Stimulated activated naive CD8-positive, alpha-beta T cell treated with anti-CD3 and anti-CD28 coated beads, Interleukin-15, Interleukin-2, amounts not matched to agents 100 ng/mL and 50 ng/mL, for 24 hours (primary cell): ENCODE measurements around the gene WIPF3.

Experiments
- H3K27ac Mint-ChIP-seq: one replicate; pipeline ENCODE4 v1.8.0; 2021; ENCODE audit warnings: mild to moderate bottlenecking, mixed read lengths
- H3K27me3 Mint-ChIP-seq: one replicate; pipeline ENCODE4 v1.8.0; 2021; ENCODE audit warnings: mixed read lengths
- H3K36me3 Mint-ChIP-seq: one replicate; pipeline ENCODE4 v1.8.0; 2021; ENCODE audit warnings: low read depth, mixed read lengths
- H3K4me1 Mint-ChIP-seq: one replicate; pipeline ENCODE4 v1.8.0; 2021; ENCODE audit warnings: low read depth, mixed read lengths
- H3K4me3 Mint-ChIP-seq: one replicate; pipeline ENCODE4 v1.8.0; 2021; ENCODE audit warnings: mild to moderate bottlenecking, mixed read lengths
- H3K9me3 Mint-ChIP-seq: one replicate; pipeline ENCODE4 v1.8.0; 2021; ENCODE audit warnings: mixed read lengths

WIPF3 gene

DNA sequence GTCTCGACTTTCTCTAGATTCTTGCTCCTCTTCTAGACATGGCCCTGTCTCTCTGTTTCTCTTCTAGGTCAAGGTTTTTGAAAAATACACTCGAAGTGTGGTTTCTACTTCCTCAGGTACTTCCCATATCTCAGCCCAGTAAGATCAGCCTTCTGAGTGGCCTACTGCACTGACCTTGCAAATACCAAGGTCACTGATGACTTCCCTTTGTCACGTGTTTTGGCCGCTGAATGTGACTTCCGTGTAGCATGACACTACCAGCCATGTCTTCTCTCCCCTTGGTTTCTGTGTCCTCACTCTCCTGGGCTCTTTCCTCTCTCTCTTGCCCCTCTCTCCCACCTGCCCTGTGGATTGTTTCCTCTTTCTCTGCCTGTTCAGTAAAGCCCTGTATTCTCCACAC lies 7.9 kb upstream of the WIPF3 start:
- Mint-ChIP-seq H3K4me3 (no peak overlapping the region), H3K36me3 (no peaks in the 10 kb centered on the region), H3K4me1 (no peaks in the 10 kb centered on the region), H3K27me3 (peaks cover 26% of the 10 kb centered on the region), H3K9me3 (no peaks in the 10 kb centered on the region), H3K27ac (no peak overlapping the region)

DNA sequence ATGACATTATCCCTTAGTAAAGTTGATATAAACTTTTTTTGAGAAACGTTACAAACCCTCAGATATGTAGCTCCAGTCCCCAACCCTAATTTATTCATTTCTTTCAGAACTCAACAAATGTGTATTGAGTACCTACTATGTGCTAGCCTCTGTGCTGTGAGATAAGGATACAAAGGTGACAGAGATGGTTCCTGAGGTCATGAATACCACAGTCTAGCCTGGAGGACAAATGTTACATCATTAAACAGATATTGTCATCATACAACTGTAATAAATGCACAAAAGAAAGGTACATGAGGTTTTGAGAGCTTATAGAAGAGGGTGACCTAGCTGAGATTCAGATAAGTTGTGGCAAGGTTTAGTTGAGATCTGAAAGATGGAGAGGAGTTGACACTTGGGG lies 4.4 kb upstream of the WIPF3 start:
- Mint-ChIP-seq H3K9me3 (no peaks in the 10 kb centered on the region), H3K27me3 (peaks cover 47% of the 10 kb centered on the region), H3K27ac (no peak overlapping the region), H3K4me3 (no peak overlapping the region), H3K4me1 (no peaks in the 10 kb centered on the region), H3K36me3 (no peaks in the 10 kb centered on the region)

DNA sequence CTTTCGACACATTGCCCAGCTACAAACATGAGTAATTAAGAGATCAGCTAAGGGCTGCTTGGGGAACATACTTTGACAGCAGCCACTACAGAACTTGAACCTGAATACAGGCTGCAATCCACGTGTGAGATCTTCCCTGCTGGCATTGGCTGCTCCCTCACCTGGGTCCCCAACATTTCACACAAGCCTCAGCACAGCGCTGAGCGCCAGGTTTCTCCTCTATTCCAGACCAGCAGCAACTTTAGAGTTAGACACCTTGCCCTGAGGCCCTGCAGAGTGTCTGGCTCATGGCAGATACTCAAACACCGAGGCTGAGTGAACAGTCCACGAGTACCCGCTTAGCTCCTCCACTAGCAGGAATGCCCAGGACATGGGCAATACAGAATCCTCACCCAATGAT lies 1.3 kb upstream of the WIPF3 start:
- no peak overlapping the region for H3K27ac Mint-ChIP-seq
- no peak overlapping the region for H3K4me3 Mint-ChIP-seq
- H3K27me3 Mint-ChIP-seq = peaks cover 76% of the 10 kb centered on the region

DNA sequence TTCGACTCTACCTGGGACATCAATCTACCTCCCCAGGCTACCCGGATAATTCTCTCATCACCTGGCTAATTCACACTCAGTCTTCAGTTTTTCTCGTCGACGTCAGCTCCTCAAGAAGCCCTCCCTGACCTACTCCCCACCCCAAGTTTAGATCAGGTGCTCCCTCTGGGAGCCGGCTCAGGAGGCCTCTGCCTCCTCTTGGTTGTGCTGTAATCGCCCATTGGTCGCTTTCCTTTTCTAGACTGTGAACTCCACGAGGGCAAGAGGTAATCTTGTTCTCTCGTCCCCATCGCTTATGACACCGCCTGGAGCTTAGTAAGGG lies 461 bp upstream of the WIPF3 start:
- H3K36me3 Mint-ChIP-seq = no peaks in the 10 kb centered on the region
- peaks cover 6% of the 10 kb centered on the region for H3K4me1 Mint-ChIP-seq
- peak overlapping the region; percentile 33 for H3K4me3 Mint-ChIP-seq
- H3K27ac Mint-ChIP-seq = no peak overlapping the region
- H3K9me3 Mint-ChIP-seq = no peaks in the 10 kb centered on the region
- H3K27me3 Mint-ChIP-seq = peaks cover 80% of the 10 kb centered on the region

More for the DNA sequence above, 1.3 kb upstream of the WIPF3 start:
- Mint-ChIP-seq H3K4me1 (peaks cover 6% of the 10 kb centered on the region), H3K9me3 (no peaks in the 10 kb centered on the region), H3K36me3 (no peaks in the 10 kb centered on the region)

DNA sequence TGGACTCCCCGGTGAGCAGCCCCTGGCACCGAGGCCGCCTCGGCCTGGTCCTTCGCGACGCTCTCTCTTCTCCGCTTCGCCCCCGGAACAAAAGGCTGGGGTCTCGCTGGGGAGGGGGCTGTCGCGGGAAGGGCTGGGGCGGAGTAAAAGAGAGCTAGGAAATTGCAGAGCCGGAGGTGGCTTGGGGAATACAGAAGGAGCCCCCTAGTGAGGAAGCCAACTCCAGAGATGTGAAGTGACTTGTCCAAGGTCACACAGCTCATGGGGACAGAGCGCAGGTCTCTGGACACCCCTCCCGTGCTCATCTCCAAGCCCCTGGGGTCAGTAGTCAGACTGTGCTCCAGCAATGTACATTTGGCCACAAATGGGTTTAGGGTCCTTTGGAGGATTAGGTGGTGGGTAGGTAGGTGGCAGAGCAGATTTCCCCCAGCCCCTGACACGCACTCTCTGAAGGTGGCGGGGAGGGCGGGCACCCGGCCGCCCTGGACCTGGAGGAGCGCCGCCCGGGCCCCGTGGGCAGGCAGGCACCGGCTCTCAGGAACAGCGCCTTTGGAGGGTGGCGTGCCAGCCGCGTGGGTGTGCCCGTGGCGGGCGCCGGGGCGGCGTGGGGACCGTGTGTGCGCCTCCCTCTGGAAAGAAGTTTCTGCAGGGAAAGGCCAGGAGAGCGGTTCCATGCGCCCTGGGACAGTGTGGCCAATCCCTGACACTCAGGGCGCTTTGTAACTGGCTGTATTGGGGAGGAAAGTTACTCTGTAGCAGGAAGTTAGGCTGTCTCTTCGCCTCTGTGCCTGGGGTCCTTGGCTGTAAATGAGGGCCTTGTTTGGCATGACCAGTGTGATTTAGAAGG lies 910 bp downstream of the WIPF3 start:
- Mint-ChIP-seq H3K27ac (no peak overlapping the region), H3K4me1 (peaks cover 6% of the 10 kb centered on the region), H3K27me3 (peaks cover 80% of the 10 kb centered on the region), H3K9me3 (no peaks in the 10 kb centered on the region), H3K36me3 (no peaks in the 10 kb centered on the region), H3K4me3 (peak overlapping the region; percentile 30)

DNA sequence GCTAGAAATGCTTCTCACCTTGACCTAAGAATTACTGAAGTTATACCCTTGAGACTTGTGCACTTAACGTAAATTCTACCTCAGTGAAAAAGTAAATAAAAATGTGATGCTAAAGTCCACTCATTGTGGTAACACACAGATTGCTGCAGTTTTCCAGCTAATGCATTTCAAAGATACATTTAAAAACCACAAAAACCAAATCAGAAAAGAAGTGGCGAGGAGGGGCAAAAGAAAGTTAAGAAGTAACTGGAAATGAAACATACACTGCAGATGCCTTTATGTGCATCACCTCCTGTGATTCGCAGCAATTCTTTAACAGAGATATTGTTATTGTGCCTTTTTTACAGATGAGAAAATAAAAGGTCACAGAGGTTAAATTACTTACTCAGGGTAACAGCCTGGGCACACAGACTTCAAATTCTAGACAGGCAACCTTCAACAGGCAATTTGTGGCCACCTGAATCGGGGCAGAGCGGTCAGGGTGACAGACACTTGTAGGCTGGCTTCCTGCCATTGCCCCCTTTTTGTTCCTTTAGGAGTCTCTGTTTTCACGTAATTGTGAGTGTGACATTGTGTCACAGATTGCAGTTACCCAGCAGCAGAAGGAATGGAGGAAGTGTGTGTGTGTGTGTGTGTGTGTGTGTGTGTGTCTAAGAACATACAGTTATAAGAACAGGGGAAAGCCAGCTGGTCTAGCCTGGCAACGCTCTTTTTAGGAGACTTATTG lies 1.9 kb downstream of the WIPF3 start:
- Mint-ChIP-seq H3K36me3 (no peaks in the 10 kb centered on the region), H3K4me1 (peaks cover 6% of the 10 kb centered on the region), H3K4me3 (no peak overlapping the region), H3K27ac (no peak overlapping the region), H3K9me3 (no peaks in the 10 kb centered on the region), H3K27me3 (peaks cover 75% of the 10 kb centered on the region)

DNA sequence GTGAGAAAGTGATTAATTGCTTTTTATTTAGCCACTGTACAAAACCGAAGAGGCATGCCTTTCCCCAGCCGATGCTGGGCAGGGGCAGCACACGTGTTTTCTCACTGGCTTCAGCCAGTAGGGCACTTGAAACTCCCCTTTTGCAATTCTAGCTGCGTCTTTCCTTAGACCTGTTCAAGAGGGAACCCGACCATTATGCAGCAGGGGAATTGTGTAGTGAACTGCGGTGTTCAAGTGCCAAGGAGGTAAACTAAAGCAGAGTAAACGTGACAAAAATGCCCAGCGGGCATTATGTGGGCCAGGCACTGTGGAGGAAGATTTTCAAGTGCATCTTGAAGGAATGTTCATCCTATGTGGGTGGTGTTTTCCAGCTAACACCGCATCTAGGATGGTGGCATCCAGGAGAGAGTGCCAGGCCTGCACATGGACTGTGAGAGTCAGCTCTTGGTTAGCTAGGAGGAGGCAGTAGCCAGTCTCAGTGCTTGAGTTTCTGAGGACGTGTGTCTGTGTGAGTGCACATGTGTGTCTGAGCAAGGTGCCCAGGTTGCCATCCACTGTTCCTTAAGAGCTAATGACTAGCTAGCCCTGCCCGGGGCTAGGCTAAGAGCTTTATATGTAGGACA lies 3.3 kb downstream of the WIPF3 start:
- peaks cover 6% of the 10 kb centered on the region for H3K4me1 Mint-ChIP-seq
- H3K27ac Mint-ChIP-seq = no peak overlapping the region
- peaks cover 72% of the 10 kb centered on the region for H3K27me3 Mint-ChIP-seq
- H3K36me3 Mint-ChIP-seq = no peaks in the 10 kb centered on the region
- H3K4me3 Mint-ChIP-seq = no peak overlapping the region
- no peaks in the 10 kb centered on the region for H3K9me3 Mint-ChIP-seq

DNA sequence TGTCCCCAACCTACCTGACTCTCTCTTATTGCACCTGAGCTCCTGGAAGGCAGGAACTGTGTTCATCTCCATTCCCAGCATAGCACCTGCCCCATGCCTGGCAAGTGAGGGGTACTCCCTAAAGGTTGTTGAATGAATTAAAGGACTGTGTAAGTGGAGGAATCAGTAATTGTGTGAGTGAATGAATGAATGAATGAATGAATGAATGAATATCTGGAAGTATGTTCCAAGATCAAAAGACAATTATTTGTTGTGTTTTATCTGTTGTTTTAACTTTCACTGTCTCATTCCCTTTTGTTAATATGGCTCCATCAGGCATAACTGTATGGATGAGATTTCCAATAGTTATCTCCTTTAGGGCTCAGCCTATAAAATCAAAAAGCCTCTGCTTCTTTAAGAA lies 4.0 kb downstream of the WIPF3 start:
- peaks cover 6% of the 10 kb centered on the region for H3K4me1 Mint-ChIP-seq
- H3K36me3 Mint-ChIP-seq = no peaks in the 10 kb centered on the region
- H3K4me3 Mint-ChIP-seq = no peak overlapping the region
- no peak overlapping the region for H3K27ac Mint-ChIP-seq
- no peaks in the 10 kb centered on the region for H3K9me3 Mint-ChIP-seq
- peaks cover 72% of the 10 kb centered on the region for H3K27me3 Mint-ChIP-seq

DNA sequence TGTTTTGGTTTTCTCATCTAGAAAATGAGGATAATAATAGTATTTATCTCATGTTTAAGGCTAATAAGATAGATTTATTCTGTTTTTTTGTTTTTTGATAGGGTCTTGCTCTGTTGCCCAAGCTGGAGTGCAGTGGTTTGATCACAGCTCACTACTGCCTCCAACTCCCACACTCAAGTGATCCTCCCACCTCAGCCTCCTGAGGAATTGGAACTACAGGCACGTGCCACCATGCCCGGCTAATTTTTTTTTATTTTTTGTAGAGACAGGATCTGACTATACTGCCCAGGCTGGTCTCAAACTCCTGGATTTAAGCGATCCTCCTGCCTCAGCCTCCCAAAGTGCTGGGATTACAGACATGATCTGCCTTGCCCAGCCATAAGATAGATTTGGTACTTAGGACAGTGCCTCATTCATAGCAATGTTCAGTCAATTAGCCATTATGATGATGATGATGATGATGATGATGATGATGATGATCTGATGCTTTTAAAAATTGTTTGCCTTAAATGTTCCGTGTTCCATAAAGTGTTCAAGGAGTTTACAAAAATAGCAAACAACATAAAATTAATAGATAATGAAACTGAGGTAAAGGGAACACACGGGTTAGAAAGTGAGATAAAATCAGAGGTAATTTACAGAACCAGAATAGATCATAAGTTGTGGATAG lies 4.6 kb downstream of the WIPF3 start:
- no peaks in the 10 kb centered on the region for H3K36me3 Mint-ChIP-seq
- peaks cover 6% of the 10 kb centered on the region for H3K4me1 Mint-ChIP-seq
- peaks cover 67% of the 10 kb centered on the region for H3K27me3 Mint-ChIP-seq
- H3K4me3 Mint-ChIP-seq = no peak overlapping the region
- no peak overlapping the region for H3K27ac Mint-ChIP-seq
- no peaks in the 10 kb centered on the region for H3K9me3 Mint-ChIP-seq

DNA sequence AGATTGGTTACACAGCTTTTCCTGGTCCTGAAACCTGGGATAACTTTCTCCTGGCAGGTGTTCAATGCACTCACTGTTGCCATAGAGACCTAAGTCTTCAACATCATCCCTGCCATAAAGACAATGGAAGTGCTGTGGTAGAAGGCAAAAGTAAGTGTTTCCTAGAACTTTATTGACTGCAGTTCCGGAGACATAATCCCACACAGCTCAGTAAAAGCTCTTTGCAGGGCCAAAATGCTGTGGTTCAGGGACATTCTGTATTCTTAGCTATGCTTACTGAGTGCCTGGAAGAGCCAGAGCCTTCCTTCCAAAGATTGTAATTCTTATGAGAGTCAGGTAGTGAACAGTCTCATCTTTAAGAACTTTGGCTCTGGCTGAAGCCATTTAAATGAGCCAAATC lies 5.3 kb downstream of the WIPF3 start:
- Mint-ChIP-seq H3K27me3 (peaks cover 65% of the 10 kb centered on the region), H3K4me1 (peaks cover 6% of the 10 kb centered on the region), H3K4me3 (no peak overlapping the region), H3K9me3 (no peaks in the 10 kb centered on the region), H3K36me3 (no peaks in the 10 kb centered on the region), H3K27ac (no peak overlapping the region)

DNA sequence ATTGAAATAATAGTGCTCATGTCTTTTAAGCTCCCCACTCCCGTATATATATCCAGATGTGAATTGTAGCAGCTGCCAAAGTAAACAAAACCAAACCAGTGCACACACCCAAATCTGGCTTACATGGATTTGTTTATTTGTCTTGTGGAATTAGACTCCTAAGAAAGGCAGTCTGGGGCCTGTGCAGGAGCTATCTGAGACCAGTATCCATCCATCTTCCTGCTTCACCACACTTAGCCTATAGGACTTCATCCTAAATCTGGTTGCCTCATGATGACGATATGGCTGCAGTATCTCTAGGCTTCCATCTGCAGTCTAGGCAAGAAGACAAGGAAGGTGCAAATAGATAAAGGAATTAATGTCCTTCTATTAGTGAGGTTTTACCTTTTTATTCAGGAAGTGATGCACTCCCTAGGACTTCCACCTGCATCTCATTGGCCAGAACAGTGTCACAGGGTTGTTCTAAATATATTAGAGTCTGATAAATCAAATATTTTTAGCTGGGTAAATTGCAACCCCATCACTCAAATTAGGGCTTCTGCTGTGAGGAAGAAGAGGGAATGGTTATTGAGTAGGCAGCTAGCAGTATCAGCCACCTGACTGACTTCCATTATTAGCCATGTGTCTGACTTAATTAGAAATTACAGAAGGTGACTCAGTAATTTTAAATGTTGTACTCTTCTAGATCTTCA lies 6.0 kb downstream of the WIPF3 start:
- Mint-ChIP-seq H3K4me3 (no peak overlapping the region), H3K9me3 (no peaks in the 10 kb centered on the region), H3K27me3 (peaks cover 61% of the 10 kb centered on the region), H3K4me1 (peaks cover 6% of the 10 kb centered on the region), H3K36me3 (no peaks in the 10 kb centered on the region), H3K27ac (no peak overlapping the region)

DNA sequence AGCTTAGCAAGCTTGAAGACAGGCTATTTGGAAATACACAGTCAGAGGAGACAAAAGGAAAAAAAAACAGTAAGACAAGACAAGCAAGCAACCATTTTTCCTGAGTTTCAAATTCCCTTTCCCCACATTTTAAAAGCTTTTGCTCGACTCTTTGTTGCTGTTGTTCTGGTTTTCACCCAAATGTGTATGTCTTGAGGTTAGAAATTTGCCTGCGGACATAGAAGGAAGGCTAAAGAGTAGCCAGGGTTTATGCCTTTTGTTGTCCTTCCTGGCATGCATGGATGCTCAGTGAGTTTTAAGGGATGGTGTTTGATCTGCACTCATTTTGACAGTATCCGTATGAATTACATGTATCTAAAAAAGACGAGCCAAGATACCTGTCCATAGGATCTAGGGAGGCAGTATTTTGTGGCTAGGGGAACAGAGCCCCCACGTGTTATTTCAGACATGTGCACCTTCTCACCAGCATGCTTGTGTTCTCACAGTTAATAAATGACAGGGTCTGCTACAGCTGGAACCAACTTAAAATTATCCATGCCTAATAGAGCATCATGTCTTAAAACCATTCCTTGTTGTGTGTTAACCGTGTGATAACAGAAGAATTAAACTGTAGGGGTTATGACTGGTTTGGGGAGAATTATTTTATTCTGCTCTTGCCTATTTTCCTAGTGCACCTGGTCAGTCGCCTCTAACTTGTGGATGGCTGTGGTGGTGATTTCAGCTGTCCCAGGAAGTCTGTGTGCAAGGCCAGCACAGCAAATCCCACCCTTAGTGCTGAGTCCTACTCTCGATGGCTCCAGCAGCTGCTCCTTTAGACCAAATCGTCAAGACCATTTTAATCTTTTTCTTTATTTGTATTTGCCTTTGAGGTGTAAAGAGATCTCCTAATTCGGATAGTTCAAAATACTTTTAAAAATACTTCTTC lies 9.1 kb downstream of the WIPF3 start:
- H3K9me3 Mint-ChIP-seq = no peaks in the 10 kb centered on the region
- H3K36me3 Mint-ChIP-seq = no peaks in the 10 kb centered on the region
- H3K27me3 Mint-ChIP-seq = peaks cover 42% of the 10 kb centered on the region
- H3K4me3 Mint-ChIP-seq = no peak overlapping the region
- no peaks in the 10 kb centered on the region for H3K4me1 Mint-ChIP-seq
- no peak overlapping the region for H3K27ac Mint-ChIP-seq

DNA sequence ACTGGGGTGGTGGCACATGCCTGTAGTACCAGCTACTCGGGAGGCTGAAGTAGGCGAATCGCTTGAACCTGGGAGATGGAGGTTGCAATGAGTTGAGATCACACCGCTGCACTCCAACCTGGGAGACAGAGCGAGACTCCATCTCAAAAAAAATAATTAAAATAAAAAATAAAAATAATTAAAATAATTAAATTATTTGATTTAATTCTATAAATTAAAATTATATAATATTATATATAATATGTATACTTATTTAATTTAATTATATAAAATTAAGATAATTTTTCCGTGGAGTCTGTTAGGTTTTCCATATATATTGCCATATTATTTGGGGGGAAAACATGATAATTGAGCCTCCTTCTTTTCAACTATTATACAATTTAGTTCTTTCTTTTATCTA lies 12.0 kb downstream of the WIPF3 start:
- Mint-ChIP-seq H3K4me3 (no peak overlapping the region), H3K36me3 (no peaks in the 10 kb centered on the region), H3K27ac (no peak overlapping the region), H3K27me3 (peaks cover 47% of the 10 kb centered on the region), H3K4me1 (no peaks in the 10 kb centered on the region), H3K9me3 (no peaks in the 10 kb centered on the region)
